Measurements from ENCODE around the gene ADARB1. TPM values are rescaled to one million over a fixed set of nuclear protein-coding genes. Genes with fewer than 3 reads are reported as not detected.
A peak's percentile ranks its signal among the peaks of the same experiment; 100 is the strongest.

The ADARB1 gene
- total and polyA plus RNA-seq, 9 of the 15 experiments (the other 6 are each of a cell fraction or from before 2014, with no cell fraction given): 6.7 to 16.0 (median 8.3) TPM

DNA sequence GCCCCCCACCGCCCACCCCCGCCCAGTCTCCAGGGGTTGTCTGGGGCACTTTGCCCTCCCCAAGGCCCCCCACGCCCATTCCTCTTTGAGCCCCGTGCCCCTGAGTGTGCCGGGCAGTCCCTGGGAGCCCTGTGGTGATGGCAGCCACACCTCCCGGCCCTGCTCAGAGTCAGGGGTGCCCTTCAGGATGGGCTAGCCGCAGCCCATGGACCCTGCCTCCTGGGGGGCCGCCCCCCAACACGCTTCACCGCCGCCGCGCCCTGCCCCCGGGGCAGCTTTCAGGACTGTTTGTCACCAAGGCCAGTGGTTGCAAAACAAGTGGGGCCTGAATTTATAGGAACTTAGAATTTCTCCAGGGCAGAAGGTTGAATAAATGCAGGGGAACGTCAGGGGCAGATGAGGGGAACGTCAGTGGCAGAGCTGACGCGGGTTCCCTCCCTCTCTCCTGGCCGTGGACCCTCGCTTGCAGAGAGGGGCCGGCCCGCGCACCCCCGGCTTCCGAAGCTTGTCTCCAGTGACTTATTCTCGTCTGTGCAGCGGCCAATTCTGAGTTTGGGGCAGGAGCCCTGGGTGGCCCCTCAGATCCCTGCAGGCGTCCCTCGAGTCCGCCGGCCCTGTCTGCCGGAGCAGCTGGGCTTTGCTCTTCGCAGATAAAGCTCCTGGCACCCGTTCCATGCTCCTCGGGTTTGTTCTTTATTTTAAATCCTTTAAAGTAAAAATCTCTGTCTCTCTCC lies 41.2 kb upstream of the ADARB1 start:
- H3K27ac ChIP-seq (ENCODE audit: extremely low read depth, low read depth, low read length): no peak overlapping the region
- intact Hi-C loops (cut with micrococcal nuclease) (no loop called here), in situ Hi-C loops (cut with MboI) (no loop called here)
- peaks cover 63 to 77% of the 10 kb centered on the region in 2 experiments for H3K27me3 ChIP-seq (ENCODE audit: control insufficient read depth in 2 of 2, insufficient read depth in 2 of 2, low read length in 2 of 2)
- no peak overlapping the region for H3K4me2 ChIP-seq (ENCODE audit: insufficient read depth, low read length)
- H3K9ac ChIP-seq (ENCODE audit: insufficient read depth in 1 of 2, low read depth in 2 of 2, low read length in 2 of 2): no peak overlapping the region
- H3K4me1 ChIP-seq (replicated peaks in 1 of 2; ENCODE audit: control insufficient read depth in 2 of 2, insufficient read depth in 2 of 2, low read length in 2 of 2): peaks cover 0 to 35% of the 10 kb centered on the region in 2 experiments; a peak in 1 of 5 replicates
- DNase-seq (ENCODE audit: extremely low read depth in 1 of 4, low spot score in 3 of 4) (no peak), ATAC-seq (no peak), FAIRE-seq (no peak)
- ChIA-PET POLR2A (no interaction called here), CTCF (ENCODE audit: low intra/inter-chr PET ratio) (no interaction called here)
- BruUV-seq (replicated peaks): no TSS peak
- no peaks in the 10 kb centered on the region for H3K36me3 ChIP-seq (ENCODE audit: control insufficient read depth, insufficient read depth, low read length)
- no peaks in the 10 kb centered on the region for H3K9me1 ChIP-seq (ENCODE audit: control insufficient read depth, insufficient read depth, low read length)
- H4K20me1 ChIP-seq (replicated peaks; ENCODE audit: control insufficient read depth, insufficient read depth, low read length): 0 out of 2 replicates have a peak, but pooled peaks cover 5% of the 10 kb centered on the region
- no peak overlapping the region for H2AFZ ChIP-seq (ENCODE audit: low read depth, low read length)
- H3K4me3 ChIP-seq: no peak overlapping the region
- 2% methylated on average over 27 of the region's 35 CpGs for WGBS (ENCODE audit: insufficient coverage, low coverage, missing lambda C conversion rate)
- no peaks in the 10 kb centered on the region for H3K79me2 ChIP-seq (ENCODE audit: control insufficient read depth, insufficient read depth, low read length)
- H3K9me3 ChIP-seq (replicated peaks; ENCODE audit: control insufficient read depth, insufficient read depth, low read depth, low read length): peaks cover 10% of the 10 kb centered on the region
- TF ChIP-seq SMARCB1 (IDR thresholded peaks at IDR 0.05; ENCODE audit: insufficient read length, low read depth): no peak
- no peak for TF ChIP-seq LEF1 (IDR thresholded peaks at IDR 0.05)
- no peak for TF ChIP-seq HDAC1 (IDR thresholded peaks at IDR 0.05)
- no peak for TF ChIP-seq KLF13 (tag; IDR thresholded peaks at IDR 0.05; ENCODE audit: borderline replicate concordance, low read depth)
- TF ChIP-seq, protein P1, sequence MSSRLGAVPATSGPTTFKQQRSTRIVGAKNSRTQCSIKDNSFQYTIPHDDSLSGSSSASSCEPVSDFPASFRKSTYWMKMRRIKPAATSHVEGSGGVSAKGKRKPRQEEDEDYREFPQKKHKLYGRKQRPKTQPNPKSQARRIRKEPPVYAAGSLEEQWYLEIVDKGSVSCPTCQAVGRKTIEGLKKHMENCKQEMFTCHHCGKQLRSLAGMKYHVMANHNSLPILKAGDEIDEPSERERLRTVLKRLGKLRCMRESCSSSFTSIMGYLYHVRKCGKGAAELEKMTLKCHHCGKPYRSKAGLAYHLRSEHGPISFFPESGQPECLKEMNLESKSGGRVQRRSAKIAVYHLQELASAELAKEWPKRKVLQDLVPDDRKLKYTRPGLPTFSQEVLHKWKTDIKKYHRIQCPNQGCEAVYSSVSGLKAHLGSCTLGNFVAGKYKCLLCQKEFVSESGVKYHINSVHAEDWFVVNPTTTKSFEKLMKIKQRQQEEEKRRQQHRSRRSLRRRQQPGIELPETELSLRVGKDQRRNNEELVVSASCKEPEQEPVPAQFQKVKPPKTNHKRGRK (tag; IDR thresholded peaks at IDR 0.05): no peak
- TF ChIP-seq ZNF778 (CRISPR knock-in tag; IDR thresholded peaks at IDR 0.05): no peak
- TF ChIP-seq ZNF589 (CRISPR knock-in tag; IDR thresholded peaks at IDR 0.05; ENCODE audit: low read depth): no peak
- TF ChIP-seq, protein P2, sequence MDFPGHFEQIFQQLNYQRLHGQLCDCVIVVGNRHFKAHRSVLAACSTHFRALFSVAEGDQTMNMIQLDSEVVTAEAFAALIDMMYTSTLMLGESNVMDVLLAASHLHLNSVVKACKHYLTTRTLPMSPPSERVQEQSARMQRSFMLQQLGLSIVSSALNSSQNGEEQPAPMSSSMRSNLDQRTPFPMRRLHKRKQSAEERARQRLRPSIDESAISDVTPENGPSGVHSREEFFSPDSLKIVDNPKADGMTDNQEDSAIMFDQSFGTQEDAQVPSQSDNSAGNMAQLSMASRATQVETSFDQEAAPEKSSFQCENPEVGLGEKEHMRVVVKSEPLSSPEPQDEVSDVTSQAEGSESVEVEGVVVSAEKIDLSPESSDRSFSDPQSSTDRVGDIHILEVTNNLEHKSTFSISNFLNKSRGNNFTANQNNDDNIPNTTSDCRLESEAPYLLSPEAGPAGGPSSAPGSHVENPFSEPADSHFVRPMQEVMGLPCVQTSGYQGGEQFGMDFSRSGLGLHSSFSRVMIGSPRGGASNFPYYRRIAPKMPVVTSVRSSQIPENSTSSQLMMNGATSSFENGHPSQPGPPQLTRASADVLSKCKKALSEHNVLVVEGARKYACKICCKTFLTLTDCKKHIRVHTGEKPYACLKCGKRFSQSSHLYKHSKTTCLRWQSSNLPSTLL (IDR thresholded peaks at IDR 0.05): peak; percentile 62
- TF ChIP-seq ETV1 (tag; conservative IDR thresholded peaks at IDR 0.05; ENCODE audit: low read depth): no peak
- no peak for TF ChIP-seq XRCC3 (IDR thresholded peaks at IDR 0.05)
- TF ChIP-seq, protein P3, sequence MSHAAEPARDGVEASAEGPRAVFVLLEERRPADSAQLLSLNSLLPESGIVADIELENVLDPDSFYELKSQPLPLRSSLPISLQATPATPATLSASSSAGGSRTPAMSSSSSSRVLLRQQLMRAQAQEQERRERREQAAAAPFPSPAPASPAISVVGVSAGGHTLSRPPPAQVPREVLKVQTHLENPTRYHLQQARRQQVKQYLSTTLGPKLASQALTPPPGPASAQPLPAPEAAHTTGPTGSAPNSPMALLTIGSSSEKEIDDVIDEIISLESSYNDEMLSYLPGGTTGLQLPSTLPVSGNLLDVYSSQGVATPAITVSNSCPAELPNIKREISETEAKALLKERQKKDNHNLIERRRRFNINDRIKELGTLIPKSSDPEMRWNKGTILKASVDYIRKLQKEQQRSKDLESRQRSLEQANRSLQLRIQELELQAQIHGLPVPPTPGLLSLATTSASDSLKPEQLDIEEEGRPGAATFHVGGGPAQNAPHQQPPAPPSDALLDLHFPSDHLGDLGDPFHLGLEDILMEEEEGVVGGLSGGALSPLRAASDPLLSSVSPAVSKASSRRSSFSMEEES (CRISPR knock-in tag; IDR thresholded peaks at IDR 0.05): no peak
- no peak for TF ChIP-seq PHB (CRISPR knock-in tag; IDR thresholded peaks at IDR 0.05)

Measured in K562 (cell line).